DND-41 (cell line): Measurements from ENCODE around the gene ACAD10.

Experiments used
- EZH2 ChIP-seq: IDR thresholded peaks from 3 replicates; pipeline ENCODE4 v1.6.1; 2012; ENCODE audit warnings: borderline replicate concordance, low read depth, mild to moderate bottlenecking, moderate library complexity, low read length, inconsistent platforms; ENCODE audit not compliant: severe bottlenecking
- TF ChIP-seq, protein P1 (sequence below): IDR thresholded peaks from 2 replicates; pipeline ENCODE4 v1.5.1; 2012; ENCODE audit warnings: borderline replicate concordance, low read length, moderate library complexity, mild to moderate bottlenecking; ENCODE audit not compliant: poor library complexity, severe bottlenecking; ENCODE audit errors: extremely low read depth

DNA sequence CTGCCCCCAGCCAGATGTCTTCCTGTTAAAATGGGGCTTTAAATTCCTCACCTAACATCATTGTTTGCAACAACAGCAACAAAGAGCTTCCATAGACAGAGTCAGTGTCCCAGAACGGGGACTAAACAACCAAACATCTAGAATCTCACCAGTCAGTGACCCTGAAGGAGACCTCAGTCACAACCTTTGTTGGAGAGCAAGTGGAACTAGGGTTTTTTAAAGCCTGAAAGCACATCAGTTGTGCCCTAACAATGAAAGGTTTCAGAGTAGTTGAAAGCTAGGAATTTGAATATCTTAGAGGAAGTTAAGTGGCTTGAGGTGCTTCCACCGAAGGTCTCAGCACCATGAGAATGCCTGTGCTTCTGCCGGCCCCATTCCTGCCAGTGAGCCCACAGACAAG is 75.9 kb downstream of the ACAD10 start:
- TF ChIP-seq, protein P1, sequence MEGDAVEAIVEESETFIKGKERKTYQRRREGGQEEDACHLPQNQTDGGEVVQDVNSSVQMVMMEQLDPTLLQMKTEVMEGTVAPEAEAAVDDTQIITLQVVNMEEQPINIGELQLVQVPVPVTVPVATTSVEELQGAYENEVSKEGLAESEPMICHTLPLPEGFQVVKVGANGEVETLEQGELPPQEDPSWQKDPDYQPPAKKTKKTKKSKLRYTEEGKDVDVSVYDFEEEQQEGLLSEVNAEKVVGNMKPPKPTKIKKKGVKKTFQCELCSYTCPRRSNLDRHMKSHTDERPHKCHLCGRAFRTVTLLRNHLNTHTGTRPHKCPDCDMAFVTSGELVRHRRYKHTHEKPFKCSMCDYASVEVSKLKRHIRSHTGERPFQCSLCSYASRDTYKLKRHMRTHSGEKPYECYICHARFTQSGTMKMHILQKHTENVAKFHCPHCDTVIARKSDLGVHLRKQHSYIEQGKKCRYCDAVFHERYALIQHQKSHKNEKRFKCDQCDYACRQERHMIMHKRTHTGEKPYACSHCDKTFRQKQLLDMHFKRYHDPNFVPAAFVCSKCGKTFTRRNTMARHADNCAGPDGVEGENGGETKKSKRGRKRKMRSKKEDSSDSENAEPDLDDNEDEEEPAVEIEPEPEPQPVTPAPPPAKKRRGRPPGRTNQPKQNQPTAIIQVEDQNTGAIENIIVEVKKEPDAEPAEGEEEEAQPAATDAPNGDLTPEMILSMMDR, result no peak
- TF ChIP-seq EZH2, result no peak
